Glomerular visceral epithelial cell (primary cell): ENCODE data around the gene PLXNB3.

Experiments
- DNase-seq: peaks from one replicate; pipeline ENCODE4 v3.0.0-alpha.2; 2016; ENCODE audit errors: extremely low spot score

The PLXNB3 gene

GRCh38 chrX:153755136-153755535 lies 8.9 kb upstream of the PLXNB3 start:
- DNase-seq, result no peak

- no peak for DNase-seq
Measured at GRCh38 chrX:153761863-153762262, 2.2 kb upstream of the PLXNB3 start.

GRCh38 chrX:153762626-153763173 lies 1.3 kb upstream of the PLXNB3 start:
- DNase-seq, result no peak

- DNase-seq, result no peak
Measured at GRCh38 chrX:153763298-153763932, 634 bp upstream of the PLXNB3 start.

- no peak for DNase-seq
Measured at GRCh38 chrX:153764786-153765137, 713 bp downstream of the PLXNB3 start.

- no peak for DNase-seq
Measured at GRCh38 chrX:153765138-153766079, 1.4 kb downstream of the PLXNB3 start.

GRCh38 chrX:153766098-153766817 lies 2.2 kb downstream of the PLXNB3 start:
- DNase-seq, result peak; percentile 64

- no peak for DNase-seq
Measured at GRCh38 chrX:153766871-153767673, 3.0 kb downstream of the PLXNB3 start.

GRCh38 chrX:153767674-153768055 lies 3.6 kb downstream of the PLXNB3 start:
- no peak for DNase-seq

GRCh38 chrX:153768311-153769157 lies 4.5 kb downstream of the PLXNB3 start:
- DNase-seq, result no peak

GRCh38 chrX:153769158-153769864 lies 5.3 kb downstream of the PLXNB3 start:
- DNase-seq, result no peak

- DNase-seq, result no peak
Measured at GRCh38 chrX:153769865-153770600, 6.0 kb downstream of the PLXNB3 start.

GRCh38 chrX:153770601-153771414 lies 6.8 kb downstream of the PLXNB3 start:
- no peak for DNase-seq

- DNase-seq, result no peak
Measured at GRCh38 chrX:153771415-153772315, 7.6 kb downstream of the PLXNB3 start.

- DNase-seq, result no peak
Measured at GRCh38 chrX:153772316-153773217, 8.5 kb downstream of the PLXNB3 start.

- no peak for DNase-seq
Measured at GRCh38 chrX:153773218-153773611, 9.2 kb downstream of the PLXNB3 start.
